SU-DHL-6 (cell line): Measurements from ENCODE around the gene C21orf58.

Experiments
- H2AFZ ChIP-seq: fragments of 200-600 bp; sonication (generic); 2 replicates; pipeline ENCODE4 v1.6.1; 2014; ENCODE audit warnings: low read depth, mild to moderate bottlenecking, moderate library complexity, mixed read lengths, antibody characterized with exemption, low read length; ENCODE audit not compliant: severe bottlenecking
- H3F3A ChIP-seq: fragments of 200-600 bp; shearing (Covaris generic); 2 replicates; pipeline ENCODE4 v1.6.0; 2016; ENCODE audit warnings: antibody characterized with exemption, mild to moderate bottlenecking; ENCODE audit not compliant: insufficient read depth
- H3K27ac ChIP-seq: fragments of 200-600 bp; sonication (generic); 2 replicates; pipeline ENCODE4 v1.5.1; 2016; ENCODE audit warnings: low read depth, mild to moderate bottlenecking, low read length, moderate library complexity, mixed read lengths
- H3K27me3 ChIP-seq: fragments of 200-600 bp; sonication (generic), shearing (Covaris generic); 2 replicates; pipeline ENCODE4 v1.6.0; 2014; ENCODE audit warnings: mild to moderate bottlenecking, low read length
- H3K36me3 ChIP-seq: fragments of 200-600 bp; sonication (generic); 2 replicates; pipeline ENCODE4 v1.6.1; 2014; ENCODE audit warnings: mild to moderate bottlenecking, low read length, mixed read lengths
- H3K4me2 ChIP-seq: fragments of 300-600, 200-600 bp; shearing (Covaris generic), sonication (generic); 2 replicates; pipeline ENCODE4 v1.6.0; 2014; ENCODE audit warnings: low read length, low read depth, mild to moderate bottlenecking; ENCODE audit not compliant: poor library complexity, severe bottlenecking
- H3K4me3 ChIP-seq: fragments of 200-600 bp; sonication (generic); 2 replicates; pipeline ENCODE4 v1.5.1; 2014; ENCODE audit warnings: antibody characterized with exemption, low read length, mild to moderate bottlenecking, mixed read lengths; ENCODE audit not compliant: insufficient read depth, poor library complexity, severe bottlenecking
- H3K79me2 ChIP-seq: fragments of 200-600 bp; sonication (generic); 2 replicates; pipeline ENCODE4 v1.6.1; 2014; ENCODE audit warnings: mild to moderate bottlenecking, low read length, moderate library complexity; ENCODE audit not compliant: insufficient read depth
- H3K9ac ChIP-seq: fragments of 200-600 bp; sonication (generic); 2 replicates; pipeline ENCODE4 v1.7.0; 2014; ENCODE audit warnings: mild to moderate bottlenecking, low read length
- H3K9me2 ChIP-seq: fragments of 200-600 bp; sonication (generic); replicated peaks from 2 replicates; pipeline ENCODE4 v1.6.1; 2014; ENCODE audit warnings: low read length; ENCODE audit not compliant: insufficient read depth
- H3K9me3 ChIP-seq: fragments of 200-600 bp; sonication (generic); 2 replicates; pipeline ENCODE4 v1.6.1; 2014; ENCODE audit warnings: low read length, mixed read lengths; ENCODE audit not compliant: insufficient read depth
- H4K20me1 ChIP-seq: fragments of 200-600 bp; sonication (generic); 2 replicates; pipeline ENCODE4 v1.6.1; 2014; ENCODE audit warnings: low read depth, mild to moderate bottlenecking, antibody characterized with exemption, low read length, moderate library complexity, mixed read lengths
- CTCF ChIP-seq: fragments of 200-600 bp; sonication (generic); IDR thresholded peaks from one replicate; pipeline ENCODE4 v1.5.1; 2017; ENCODE audit warnings: antibody characterized with exemption, mild to moderate bottlenecking, low read length, moderate library complexity; ENCODE audit not compliant: insufficient read depth, poor library complexity, severe bottlenecking
- EZH2phosphoT487 ChIP-seq: fragments of 200-600 bp; sonication (generic), shearing (Covaris generic); conservative IDR thresholded peaks from 2 replicates; pipeline ENCODE4 v1.6.1; 2018; ENCODE audit warnings: mild to moderate bottlenecking, antibody characterized with exemption, low read length, moderate library complexity, mixed read lengths

The C21orf58 gene

GRCh38 chr21:46299167-46299566 lies 24.5 kb downstream of the C21orf58 start:
- Histone ChIP-seq H3K9ac (no peak overlapping the region), H3K9me3 (no peaks in the 10 kb centered on the region), H3K36me3 (peaks cover 4% of the 10 kb centered on the region; the same call in 1 of the 2 replicates), H2AFZ (no peak overlapping the region), H3K79me2 (no peaks in the 10 kb centered on the region), H3K4me2 (no peak overlapping the region), H3F3A (no peaks in the 10 kb centered on the region), H4K20me1 (no peaks in the 10 kb centered on the region), H3K27ac (no peak overlapping the region), H3K4me3 (no peak overlapping the region), H3K27me3 (no peaks in the 10 kb centered on the region), H3K9me2 (no peaks in the 10 kb centered on the region)
- TF ChIP-seq CTCF (no peak), EZH2phosphoT487 (no peak)

GRCh38 chr21:46297338-46298271 lies 26.1 kb downstream of the C21orf58 start:
- Histone ChIP-seq H3F3A (no peaks in the 10 kb centered on the region), H3K9ac (no peak overlapping the region), H3K27ac (no peak overlapping the region), H3K27me3 (no peaks in the 10 kb centered on the region), H3K4me2 (no peak overlapping the region), H3K36me3 (peaks cover 4% of the 10 kb centered on the region; the same call in 1 of the 2 replicates), H4K20me1 (no peaks in the 10 kb centered on the region), H3K79me2 (no peaks in the 10 kb centered on the region), H3K4me3 (no peak overlapping the region), H3K9me2 (no peaks in the 10 kb centered on the region), H3K9me3 (no peaks in the 10 kb centered on the region), H2AFZ (no peak overlapping the region)
- no peak for TF ChIP-seq EZH2phosphoT487
- no peak for TF ChIP-seq CTCF

GRCh38 chr21:46295996-46296752 lies 27.5 kb downstream of the C21orf58 start:
- no peaks in the 10 kb centered on the region for H4K20me1 ChIP-seq
- no peaks in the 10 kb centered on the region for H3K27me3 ChIP-seq
- no peak overlapping the region for H2AFZ ChIP-seq
- H3K9me2 ChIP-seq: no peaks in the 10 kb centered on the region
- no peaks in the 10 kb centered on the region for H3K9me3 ChIP-seq
- H3K36me3 ChIP-seq: peaks cover 10% of the 10 kb centered on the region; the same call in 1 of the 2 replicates
- H3K4me2 ChIP-seq: no peak overlapping the region
- no peak overlapping the region for H3K9ac ChIP-seq
- H3K4me3 ChIP-seq: no peak overlapping the region
- TF ChIP-seq CTCF (no peak), EZH2phosphoT487 (no peak)
- H3K27ac ChIP-seq: no peak overlapping the region
- no peaks in the 10 kb centered on the region for H3K79me2 ChIP-seq
- no peaks in the 10 kb centered on the region for H3F3A ChIP-seq
